K562 (cell line): ENCODE measurements around the gene ANO9. TPM values are rescaled to one million over a fixed set of nuclear protein-coding genes. Genes with fewer than 3 reads are reported as not detected.

Experiments used
- ATAC-seq: fragments of 200-7000 bp; cut with Tn5 transposase; 3 replicates; pipeline ENCODE4 v1.9.1; 2020; ENCODE audit warnings: moderate library complexity
- BruUV-seq: library from RNA; stranded (reverse); fragments of 400-500 nt; replicated peaks from 2 replicates; lab custom pipeline; 2021; lab: Mats Ljungman, UMichigan
- CTCF ChIA-PET: fragments of 300-600 bp; formaldehyde crosslinking; extraction: SDS; loops from one replicate; lab custom pipeline; 2021; ENCODE audit warnings: low intra/inter-chr PET ratio; lab: Yijun Ruan, JAX
- POLR2A ChIA-PET: fragments of 300-600, 350-650 bp; sonication (Branson Sonifier 250); formaldehyde crosslinking; extraction: SDS; loops from one replicate; lab custom pipeline; 2021; ENCODE audit warnings: antibody characterized with exemption, inconsistent platforms; lab: Yijun Ruan, JAX
- DNase-seq, 4 experiments: peaks; one replicate each; pipeline versions ENCODE4 v3.0.0 to v3.0.0-alpha.2; 2011 to 2018; ENCODE audit warnings: low spot score in 3 of 4, mixed read lengths in 3 of 4; ENCODE audit errors: extremely low read depth in 1 of 4
- FAIRE-seq: peaks from 2 replicates; lab custom pipeline; 2011; peaks lifted over from hg19 to GRCh38; lab: Jason Lieb, UNC
- H2AFZ ChIP-seq: 2 replicates; pipeline ENCODE4 v1.6.0; 2011; ENCODE audit warnings: low read depth, low read length, control low read depth, inconsistent platforms
- H3K27ac ChIP-seq: fragments of 200-600 bp; 3 replicates; pipeline ENCODE4 v1.8.0; 2011; ENCODE audit warnings: low read depth, mild to moderate bottlenecking, control low read depth, inconsistent platforms, low read length, moderate library complexity, mixed read lengths; ENCODE audit errors: extremely low read depth
- H3K27me3 ChIP-seq, 2 experiments: fragments of 300-600 bp in 1 of 2; 2 replicates in 1 of 2; 3 replicates in 1 of 2; pipeline versions ENCODE4 v1.6.0 to v1.8.0; 2011; ENCODE audit warnings: inconsistent platforms in 2 of 2, low read length in 2 of 2, mild to moderate bottlenecking in 1 of 2, mixed read lengths in 1 of 2, moderate library complexity in 1 of 2; ENCODE audit not compliant: control insufficient read depth in 2 of 2, insufficient read depth in 2 of 2
- H3K36me3 ChIP-seq: fragments of 300-600 bp; 3 replicates; pipeline ENCODE4 v1.8.0; 2011; ENCODE audit warnings: mild to moderate bottlenecking, low read length, inconsistent platforms; ENCODE audit not compliant: control insufficient read depth, insufficient read depth
- H3K4me1 ChIP-seq, 2 experiments: fragments of 200-600 bp in 1 of 2; replicated peaks in 1 of 2; 2 replicates in 1 of 2; 3 replicates in 1 of 2; pipeline versions ENCODE4 v1.5.1 to v1.8.0; 2011; ENCODE audit warnings: inconsistent platforms in 2 of 2, low read length in 2 of 2, mild to moderate bottlenecking in 1 of 2, mixed read lengths in 1 of 2, moderate library complexity in 1 of 2; ENCODE audit not compliant: control insufficient read depth in 2 of 2, insufficient read depth in 2 of 2
- H3K4me2 ChIP-seq: 2 replicates; pipeline ENCODE4 v1.6.1; 2011; ENCODE audit warnings: low read length, control low read depth, inconsistent platforms, mixed read lengths; ENCODE audit not compliant: insufficient read depth
- H3K4me3 ChIP-seq: fragments of 200-600 bp; sonication (generic), shearing (Covaris generic); 2 replicates; pipeline ENCODE4 v1.5.1; 2016; ENCODE audit warnings: control low read depth, inconsistent platforms
- H3K79me2 ChIP-seq: fragments of 200-600 bp; 3 replicates; pipeline ENCODE4 v1.8.0; 2011; ENCODE audit warnings: low read length, inconsistent platforms; ENCODE audit not compliant: control insufficient read depth, insufficient read depth
- H3K9ac ChIP-seq, 2 experiments: 2 replicates each; pipeline versions ENCODE4 v1.6.0 to v1.6.1; 2011; ENCODE audit warnings: low read depth in 2 of 2, low read length in 2 of 2, control low read depth in 1 of 2, inconsistent platforms in 1 of 2, mild to moderate bottlenecking in 1 of 2, mixed read lengths in 1 of 2; ENCODE audit not compliant: insufficient read depth in 1 of 2
- H3K9me1 ChIP-seq: one replicate; pipeline ENCODE4 v1.6.0; 2011; ENCODE audit warnings: inconsistent platforms, mild to moderate bottlenecking, low read length, moderate library complexity; ENCODE audit not compliant: control insufficient read depth, insufficient read depth
- H3K9me3 ChIP-seq: replicated peaks from 2 replicates; pipeline ENCODE4 v1.5.1; 2011; ENCODE audit warnings: low read depth, low read length, inconsistent platforms; ENCODE audit not compliant: control insufficient read depth, insufficient read depth
- H4K20me1 ChIP-seq: replicated peaks from 2 replicates; pipeline ENCODE4 v1.6.1; 2011; ENCODE audit warnings: low read length, inconsistent platforms, mixed read lengths; ENCODE audit not compliant: control insufficient read depth, insufficient read depth
- ARID3B ChIP-seq: fragments of 250-450 bp; sonication (Bioruptor Pico); IDR thresholded peaks from 2 replicates; pipeline ENCODE4 v1.4.0; 2020; ENCODE audit warnings: borderline replicate concordance
- CBFB ChIP-seq: sonication (generic); formaldehyde crosslinking; IDR thresholded peaks from 2 replicates; pipeline ENCODE4 v1.4.0; 2020; ENCODE audit warnings: mild to moderate bottlenecking, missing genetic modification reagents
- POLR2G ChIP-seq: fragments of 200-400 bp; formaldehyde crosslinking; IDR thresholded peaks from 2 replicates; pipeline ENCODE4 v1.6.1; 2017; ENCODE audit warnings: low read depth, mild to moderate bottlenecking, antibody characterized with exemption, low read length, moderate library complexity
- WGBS: fragments of 100-300 bp; shearing (Covaris generic); methylation state at CpG from one replicate; pipeline ENCODE4 v1.1.6; 2016; ENCODE audit warnings: low coverage, mixed read lengths; ENCODE audit not compliant: insufficient coverage; ENCODE audit errors: missing lambda C conversion rate; 5-methylcytosine and 5-hydroxymethylcytosine counted together
- in situ Hi-C: fragments of 300-500 bp; cut with MboI; formaldehyde crosslinking; loops from 4 replicates; pipeline ENCODE4 v1.15.0; 2018; ENCODE audit warnings: inconsistent platforms, mixed read lengths
- intact Hi-C: fragments of 100-400 bp; cut with micrococcal nuclease; formaldehyde crosslinking; loops from 2 replicates; pipeline ENCODE4 v1.14.2; 2022
- polyA plus RNA-seq, 8 experiments: library from polyadenylated mRNA; depleted of rRNA in 4 of 8; stranded (reverse) in 5 of 8; unstranded in 3 of 8; fragments of >200 nt; fragmentation: Nextera tagmentation in 2 of 8; fragmentation: Illumina TruSeq in 1 of 8; extraction: Ambion mirVana in 2 of 8; extraction: Trizol in 1 of 8; gene quantifications; 2 replicates each; pipeline versions ENCODE4 v1.2.1 to v1.2.3, GENCODE V29; 2011 to 2014; ENCODE audit warnings: inconsistent platforms in 1 of 8, missing spikeins in 1 of 8
- total RNA-seq, 7 experiments: library from RNA; depleted of rRNA in 6 of 7; stranded (reverse); fragments of >200 nt in 6 of 7; fragmentation: Illumina TruSeq in 2 of 7; extraction: Trizol in 2 of 7; gene quantifications; 2 replicates each; pipeline versions ENCODE4 v1.2.1 to v1.2.3, GENCODE V29; 2011 to 2021; ENCODE audit warnings: low replicate concordance in 1 of 7

The ANO9 gene
- total and polyA plus RNA-seq, 9 of the 15 experiments (the other 6 are each of a cell fraction or from before 2014, with no cell fraction given) = 0.20 to 14.5 (median 4.5) TPM

DNA sequence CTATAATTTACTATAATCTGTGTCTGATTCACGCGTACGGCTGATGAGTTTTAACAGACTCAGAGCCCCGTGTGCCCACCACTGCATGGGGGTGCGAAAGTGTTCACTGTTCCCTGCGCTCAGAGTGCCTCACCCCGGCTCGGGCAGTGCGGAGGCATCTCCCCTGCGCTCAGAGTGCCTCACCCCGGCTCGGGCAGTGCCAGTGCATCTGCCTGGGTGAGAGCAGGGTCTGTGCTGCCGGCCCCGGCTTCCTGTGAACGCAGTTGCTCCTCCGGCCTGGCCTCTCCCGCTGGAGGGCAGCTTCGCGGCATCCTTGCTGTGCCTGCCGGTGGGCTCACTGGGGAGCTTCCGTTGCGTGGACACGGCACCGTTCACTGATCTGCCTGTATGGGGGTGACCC is 22.5 kb upstream of the ANO9 start:
- Histone ChIP-seq H3K36me3 (peaks cover 47% of the 10 kb centered on the region), H3K4me2 (no peak overlapping the region), H4K20me1 (peaks cover 10% of the 10 kb centered on the region; the same call in 1 of the 2 replicates), H3K27me3 (no peaks in the 10 kb centered on the region), H3K9ac (peak overlapping the region in 1 of 2 experiments; percentile 59; a peak in 2 of 4 replicates), H3K4me1 (peaks cover 24 to 40% of the 10 kb centered on the region in 2 experiments), H2AFZ (no peak overlapping the region), H3K79me2 (peaks cover 38% of the 10 kb centered on the region), H3K4me3 (no peak overlapping the region), H3K9me3 (no peaks in the 10 kb centered on the region), H3K27ac (no peak overlapping the region), H3K9me1 (no peaks in the 10 kb centered on the region)
- WGBS = 93% methylated on average over 16 of the region's 24 CpGs
- in situ Hi-C loops (no loop called here), intact Hi-C loops (no loop called here)
- no peak for DNase-seq
- FAIRE-seq = no peak
- ChIA-PET POLR2A (no interaction called here), CTCF (no interaction called here)
- TSS peak; percentile 17 for BruUV-seq
- TF ChIP-seq CBFB = no peak
- no peak for TF ChIP-seq ARID3B (CRISPR knock-in tag)
- 0 out of 2 replicates have a peak, but pooled peaks have one; percentile 29 for TF ChIP-seq POLR2G
- no peak for ATAC-seq
